Uterus (tissue), 4 donors: ENCODE measurements around the gene OGFR. TPM values are rescaled to one million over a fixed set of nuclear protein-coding genes. Genes with fewer than 3 reads are reported as not detected.
"Not testable (repeated sequence)": the region's sequence is repeated elsewhere in the genome, so short reads cannot be mapped to it uniquely, and the experiment has no call there.

Experiments
- DNase-seq, 2 donors: peaks; one replicate each; pipeline ENCODE4 v3.0.0-alpha.2; 2019 to 2020
- H3K27ac ChIP-seq, 2 donors: fragments of 200-600 bp; sonication (generic); 1 replicate in 1 of 2; 2 replicates in 1 of 2; pipeline ENCODE4 v1.5.1; 2016 to 2018
- H3K27me3 ChIP-seq, 2 donors: fragments of 200-600 bp; sonication (generic); one replicate each; pipeline ENCODE4 v1.5.1; 2018 to 2019; ENCODE audit warnings: control low read depth in 1 of 2
- H3K36me3 ChIP-seq, 2 donors: fragments of 200-600 bp; sonication (generic); one replicate each; pipeline ENCODE4 v1.5.1; 2019; ENCODE audit warnings: control low read depth in 1 of 2
- H3K4me1 ChIP-seq, 2 donors: fragments of 200-600 bp; sonication (generic); one replicate each; pipeline ENCODE4 v1.5.1; 2018 to 2019; ENCODE audit warnings: control low read depth in 1 of 2
- H3K4me3 ChIP-seq, 2 donors: fragments of 200-600 bp; sonication (generic); 1 replicate in 1 of 2; 2 replicates in 1 of 2; pipeline ENCODE4 v1.5.1; 2018 to 2019; ENCODE audit warnings: mild to moderate bottlenecking in 1 of 2
- H3K9me3 ChIP-seq, 2 donors: fragments of 200-600 bp; sonication (generic); one replicate each; pipeline ENCODE4 v1.5.1; 2019; ENCODE audit warnings: control low read depth in 1 of 2
- CTCF ChIP-seq, 4 experiments: fragments of 200-600 bp in 2 of 4; fragments of 450-650 bp in 2 of 4; sonication (generic) in 2 of 4; IDR thresholded peaks; one replicate each; pipeline ENCODE4 v1.5.1; 2016 to 2019; ENCODE audit warnings: antibody characterized with exemption in 4 of 4, mild to moderate bottlenecking in 2 of 4, moderate library complexity in 1 of 4
- POLR2A ChIP-seq, 2 donors: fragments of 450-650 bp; IDR thresholded peaks; one replicate each; pipeline ENCODE4 v1.6.1; 2016; ENCODE audit warnings: antibody characterized with exemption in 2 of 2, mild to moderate bottlenecking in 1 of 2, moderate library complexity in 1 of 2
- intact Hi-C: fragments of 100-400 bp; cut with DNase I; formaldehyde crosslinking; loops from one replicate; pipeline ENCODE4 v1.15.1; 2023; ENCODE audit warnings: low total_unique reads
- total RNA-seq, 4 donors: library from RNA; depleted of rRNA in 3 of 4; stranded (reverse); fragments of >200 nt in 3 of 4; gene quantifications; one replicate each; pipeline versions ENCODE4 v1.1.0 to v1.2.4, GENCODE V29; 2014 to 2023
- donor health status: DM: yes; HTN: yes; CAD: no.

The OGFR gene
- total RNA-seq, 4 donors from 2014 or later: 16.5 to 48.7 (median 31.2) TPM

GRCh38 chr20:62843656-62844055 lies 39.0 kb downstream of the OGFR start:
- TF ChIP-seq POLR2A (IDR thresholded peaks at IDR 0.05) (no peak), CTCF (IDR thresholded peaks at IDR 0.05) (no peak)
- no peak for DNase-seq
- no peak overlapping the region for H3K4me3 ChIP-seq
- no peaks in the 10 kb centered on the region for H3K4me1 ChIP-seq
- no peaks in the 10 kb centered on the region for H3K27me3 ChIP-seq
- intact Hi-C loops: no loop called here
- H3K9me3 ChIP-seq: no peaks in the 10 kb centered on the region
- H3K27ac ChIP-seq: no peak overlapping the region
- no peaks in the 10 kb centered on the region for H3K36me3 ChIP-seq

- no peak overlapping the region for H3K27ac ChIP-seq
- no peaks in the 10 kb centered on the region for H3K36me3 ChIP-seq
- intact Hi-C loops: no loop called here
- H3K9me3 ChIP-seq: no peaks in the 10 kb centered on the region
- no peak for TF ChIP-seq POLR2A (IDR thresholded peaks at IDR 0.05)
- no peak for TF ChIP-seq CTCF (IDR thresholded peaks at IDR 0.05)
- H3K4me1 ChIP-seq: no peaks in the 10 kb centered on the region
- H3K4me3 ChIP-seq: no peak overlapping the region
- H3K27me3 ChIP-seq: no peaks in the 10 kb centered on the region
- DNase-seq: no peak
Measured at GRCh38 chr20:62844182-62844581, 39.5 kb downstream of the OGFR start.

- intact Hi-C loops: no loop called here
- DNase-seq: no peak
- Histone ChIP-seq H3K4me1 (no peaks in the 10 kb centered on the region), H3K27me3 (no peaks in the 10 kb centered on the region), H3K4me3 (no peak overlapping the region), H3K36me3 (no peaks in the 10 kb centered on the region), H3K9me3 (no peaks in the 10 kb centered on the region), H3K27ac (no peak overlapping the region)
- TF ChIP-seq CTCF (IDR thresholded peaks at IDR 0.05) (no peak), POLR2A (IDR thresholded peaks at IDR 0.05) (no peak)
Measured at GRCh38 chr20:62845416-62846160, 41.0 kb downstream of the OGFR start.

- H3K4me3 ChIP-seq: no peak overlapping the region
- TF ChIP-seq POLR2A (IDR thresholded peaks at IDR 0.05) (no peak), CTCF (IDR thresholded peaks at IDR 0.05) (no peak)
- H3K4me1 ChIP-seq: no peaks in the 10 kb centered on the region
- no peaks in the 10 kb centered on the region for H3K27me3 ChIP-seq
- H3K36me3 ChIP-seq: no peaks in the 10 kb centered on the region
- no peak for DNase-seq
- H3K27ac ChIP-seq: no peak overlapping the region
- intact Hi-C loops: no loop called here
- H3K9me3 ChIP-seq: no peaks in the 10 kb centered on the region
Measured at GRCh38 chr20:62846166-62846890, 41.7 kb downstream of the OGFR start.

GRCh38 chr20:62848917-62849316 lies 44.3 kb downstream of the OGFR start:
- H3K9me3 ChIP-seq, intact Hi-C loops: not testable (repeated sequence)

More at GRCh38 chr20:62848917-62849316, 44.3 kb downstream of the OGFR start:
- not testable (repeated sequence) for H3K36me3 ChIP-seq, H3K4me3 ChIP-seq, H3K27me3 ChIP-seq, H3K4me1 ChIP-seq, DNase-seq, H3K27ac ChIP-seq
